ENCODE results near the gene HUWE1. TPM values are rescaled to one million over a fixed set of nuclear protein-coding genes. Genes with fewer than 3 reads are reported as not detected.

The HUWE1 gene
- total and polyA plus RNA-seq, 9 of the 15 experiments (the other 6 are each of a cell fraction or from before 2014, with no cell fraction given), result 23.9 to 204 (median 65.1) TPM

- TF ChIP-seq MTA2 (IDR thresholded peaks at IDR 0.05; ENCODE audit: low read depth), result no peak
- TF ChIP-seq, protein P1, sequence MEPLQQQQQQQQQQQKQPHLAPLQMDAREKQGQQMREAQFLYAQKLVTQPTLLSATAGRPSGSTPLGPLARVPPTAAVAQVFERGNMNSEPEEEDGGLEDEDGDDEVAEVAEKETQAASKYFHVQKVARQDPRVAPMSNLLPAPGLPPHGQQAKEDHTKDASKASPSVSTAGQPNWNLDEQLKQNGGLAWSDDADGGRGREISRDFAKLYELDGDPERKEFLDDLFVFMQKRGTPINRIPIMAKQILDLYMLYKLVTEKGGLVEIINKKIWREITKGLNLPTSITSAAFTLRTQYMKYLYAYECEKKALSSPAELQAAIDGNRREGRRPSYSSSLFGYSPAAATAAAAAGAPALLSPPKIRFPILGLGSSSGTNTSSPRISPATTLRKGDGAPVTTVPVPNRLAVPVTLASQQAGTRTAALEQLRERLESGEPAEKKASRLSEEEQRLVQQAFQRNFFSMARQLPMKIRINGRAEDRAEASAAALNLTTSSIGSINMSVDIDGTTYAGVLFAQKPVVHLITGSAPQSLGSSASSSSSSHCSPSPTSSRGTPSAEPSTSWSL (CRISPR knock-in tag; IDR thresholded peaks at IDR 0.05; ENCODE audit: borderline replicate concordance), result no peak
- no peak for TF ChIP-seq HEY1 (CRISPR knock-in tag; IDR thresholded peaks at IDR 0.05; ENCODE audit: borderline replicate concordance)
- TF ChIP-seq ZNF184 (CRISPR knock-in tag; IDR thresholded peaks at IDR 0.05), result no peak
- Histone ChIP-seq H2AFZ (ENCODE audit: low read depth, low read length) (no peak overlapping the region), H3K4me1 (replicated peaks in 1 of 2; ENCODE audit: control insufficient read depth in 2 of 2, insufficient read depth in 2 of 2, low read length in 2 of 2) (no peaks in the 10 kb centered on the region), H3K36me3 (ENCODE audit: control insufficient read depth, insufficient read depth, low read length) (peaks cover 87% of the 10 kb centered on the region), H3K4me3 (no peak overlapping the region), H3K9ac (ENCODE audit: insufficient read depth in 1 of 2, low read depth in 2 of 2, low read length in 2 of 2) (no peak overlapping the region), H3K27me3 (ENCODE audit: control insufficient read depth in 2 of 2, insufficient read depth in 2 of 2, low read length in 2 of 2) (no peaks in the 10 kb centered on the region), H4K20me1 (replicated peaks; ENCODE audit: control insufficient read depth, insufficient read depth, low read length) (no peaks in the 10 kb centered on the region), H3K9me1 (ENCODE audit: control insufficient read depth, insufficient read depth, low read length) (no peaks in the 10 kb centered on the region), H3K79me2 (ENCODE audit: control insufficient read depth, insufficient read depth, low read length) (no peaks in the 10 kb centered on the region), H3K9me3 (replicated peaks; ENCODE audit: control insufficient read depth, insufficient read depth, low read depth, low read length) (no peaks in the 10 kb centered on the region), H3K27ac (ENCODE audit: extremely low read depth, low read depth, low read length) (no peak overlapping the region), H3K4me2 (ENCODE audit: insufficient read depth, low read length) (no peak overlapping the region)
- DNase-seq (ENCODE audit: extremely low read depth in 1 of 4, low spot score in 3 of 4) (no peak), FAIRE-seq (no peak), ATAC-seq (no peak)
- ChIA-PET POLR2A (no interaction called here), CTCF (ENCODE audit: low intra/inter-chr PET ratio) (no interaction called here)
- in situ Hi-C loops (cut with MboI), result no loop called here
- intact Hi-C loops (cut with micrococcal nuclease), result no loop called here
- WGBS (ENCODE audit: insufficient coverage, low coverage, missing lambda C conversion rate), result 92% methylated on average over 7 of the region's 7 CpGs
- BruUV-seq (replicated peaks), result no TSS peak
Observed at GRCh38 chrX:53583571-53583970, 102.9 kb downstream of the HUWE1 start.

Measured in K562 (cell line).